B cell (primary cell): Measurements from ENCODE around the gene SNPH. TPM values are rescaled to one million over a fixed set of nuclear protein-coding genes. Genes with fewer than 3 reads are reported as not detected.

Source experiments
- ATAC-seq: fragments of 200-7000 bp; cut with Tn5 transposase; one replicate; pipeline ENCODE4 v1.10.0; 2021; ENCODE audit warnings: low read depth, mild to moderate bottlenecking, moderate number of reproducible peaks, moderate library complexity
- CTCF ChIA-PET: fragments of 350-600 bp; sonication (Branson Sonifier 250); formaldehyde crosslinking; loops from one replicate; lab custom pipeline; 2021; ENCODE audit warnings: antibody characterized with exemption, inconsistent platforms; lab: Charles Lee
- POLR2A ChIA-PET: fragments of 350-600 bp; sonication (Branson Sonifier 250); formaldehyde crosslinking; loops from one replicate; lab custom pipeline; 2021; ENCODE audit warnings: antibody characterized with exemption; lab: Charles Lee
- DNase-seq: peaks from one replicate; pipeline ENCODE4 v3.0.0; 2013
- H2AFZ ChIP-seq: 2 replicates; pipeline ENCODE4 v1.6.1; 2012; ENCODE audit warnings: mild to moderate bottlenecking, low read depth, low read length; ENCODE audit not compliant: insufficient read depth, poor library complexity, severe bottlenecking
- H3K27ac ChIP-seq, 2 donors: 1 replicate in 1 of 2; 2 replicates in 1 of 2; pipeline ENCODE4 v1.5.1; 2012 to 2013; ENCODE audit warnings: low read length in 2 of 2, mild to moderate bottlenecking in 2 of 2, moderate library complexity in 1 of 2
- H3K27me3 ChIP-seq, 4 experiments: fragments of 200-600 bp in 1 of 4; sonication (generic) in 1 of 4; replicated peaks in 1 of 4; 1 replicate in 2 of 4; 2 replicates in 2 of 4; pipeline versions ENCODE4 v1.6.1 to v1.7.0; 2013 to 2016; ENCODE audit warnings: low read length in 3 of 4, mild to moderate bottlenecking in 2 of 4, mixed read lengths in 1 of 4, moderate library complexity in 1 of 4; ENCODE audit not compliant: insufficient read depth in 4 of 4, control insufficient read depth in 3 of 4; ENCODE audit errors: control extremely low read depth in 1 of 4
- H3K36me3 ChIP-seq, 2 experiments: replicated peaks in 1 of 2; 1 replicate in 1 of 2; 2 replicates in 1 of 2; pipeline versions ENCODE4 v1.6.1 to v1.7.1; 2013; ENCODE audit warnings: low read length in 1 of 2; ENCODE audit not compliant: insufficient read depth in 2 of 2, control insufficient read depth in 1 of 2; ENCODE audit errors: control extremely low read depth in 1 of 2, extremely low read depth in 1 of 2
- H3K4me1 ChIP-seq, 2 donors: fragments of 200-600 bp in 1 of 2; sonication (generic) in 1 of 2; 1 replicate in 1 of 2; 2 replicates in 1 of 2; pipeline versions ENCODE4 v1.5.1 to v1.6.1; 2013 to 2017; ENCODE audit warnings: low read length in 2 of 2; ENCODE audit not compliant: control insufficient read depth in 2 of 2, insufficient read depth in 2 of 2
- H3K4me2 ChIP-seq: replicated peaks from 2 replicates; pipeline ENCODE3; 2012; ENCODE audit warnings: mild to moderate bottlenecking, low read depth, low read length; ENCODE audit not compliant: poor library complexity, severe bottlenecking
- H3K4me3 ChIP-seq, 5 experiments: fragments of 200-600 bp in 1 of 5; sonication (generic) in 1 of 5; 1 replicate in 3 of 5; 2 replicates in 2 of 5; pipeline versions ENCODE4 v1.5.1 to v1.7.0; 2011 to 2016; ENCODE audit warnings: low read length in 4 of 5, mild to moderate bottlenecking in 4 of 5, low read depth in 2 of 5, control low read depth in 1 of 5, moderate library complexity in 1 of 5; ENCODE audit not compliant: insufficient read depth in 1 of 5; ENCODE audit errors: control extremely low read depth in 1 of 5, extremely low read depth in 1 of 5
- H3K79me2 ChIP-seq: fragments of 200-600 bp; sonication (generic); one replicate; pipeline ENCODE4 v1.6.0; 2016; ENCODE audit warnings: low read length; ENCODE audit not compliant: control insufficient read depth, insufficient read depth
- H3K9ac ChIP-seq: fragments of 200-600 bp; sonication (generic); 2 replicates; pipeline ENCODE4 v1.6.1; 2017; ENCODE audit warnings: mild to moderate bottlenecking, low read length, moderate library complexity
- H3K9me3 ChIP-seq, 3 donors: one replicate each; pipeline versions ENCODE4 v1.6.1 to v1.7.1; 2013; ENCODE audit warnings: low read length in 2 of 3; ENCODE audit not compliant: control insufficient read depth in 2 of 3, insufficient read depth in 1 of 3; ENCODE audit errors: control extremely low read depth in 1 of 3
- H4K20me1 ChIP-seq: 2 replicates; pipeline ENCODE4 v1.6.0; 2012; ENCODE audit warnings: mild to moderate bottlenecking, low read length; ENCODE audit not compliant: insufficient read depth, control insufficient read depth, poor library complexity, severe bottlenecking
- H3K27ac Mint-ChIP-seq: one replicate; pipeline ENCODE4 v1.8.0; 2021; ENCODE audit warnings: mixed read lengths
- H3K27me3 Mint-ChIP-seq: one replicate; pipeline ENCODE4 v1.8.0; 2021; ENCODE audit warnings: mixed read lengths
- H3K4me1 Mint-ChIP-seq: one replicate; pipeline ENCODE4 v1.8.0; 2021; ENCODE audit warnings: mixed read lengths
- H3K4me3 Mint-ChIP-seq: one replicate; pipeline ENCODE4 v1.8.0; 2021; ENCODE audit warnings: mixed read lengths
- H3K9me3 Mint-ChIP-seq: one replicate; pipeline ENCODE4 v1.8.0; 2022; ENCODE audit warnings: mixed read lengths; ENCODE audit not compliant: insufficient read depth
- CTCF ChIP-seq: fragments of 200-600 bp; IDR thresholded peaks from one replicate; pipeline ENCODE4 v1.8.0; 2022; ENCODE audit warnings: antibody characterized with exemption, mild to moderate bottlenecking
- EZH2 ChIP-seq: IDR thresholded peaks from 2 replicates; pipeline ENCODE4 v1.6.1; 2012; ENCODE audit warnings: borderline replicate concordance, low read depth, mild to moderate bottlenecking, moderate library complexity, low read length; ENCODE audit not compliant: insufficient read depth, poor library complexity, severe bottlenecking
- WGBS: methylation state at CpG from one replicate; pipeline ENCODE4 v1.1.5; 2013; ENCODE audit warnings: missing lambda C conversion rate; ENCODE audit not compliant: insufficient coverage; 5-methylcytosine and 5-hydroxymethylcytosine counted together
- intact Hi-C: fragments of 100-400 bp; cut with micrococcal nuclease; formaldehyde crosslinking; loops from one replicate; pipeline ENCODE4 v1.10.0; 2022
- polyA plus RNA-seq: library from polyadenylated mRNA; depleted of rRNA; stranded (reverse); fragments of >200 nt; gene quantifications from 2 replicates; pipeline ENCODE4 v1.2.3, GENCODE V29; 2012
- total RNA-seq, 2 donors: library from RNA; stranded (reverse); fragments of 120-200 nt in 1 of 2; gene quantifications; 1 replicate in 1 of 2; 2 replicates in 1 of 2; pipeline versions ENCODE4 v1.2.3 to v1.2.4, GENCODE V29; 2013 to 2022

The SNPH gene
- total and polyA plus RNA-seq, 2 donors (not counting 1 experiment from before 2014, with no cell fraction given) = 0.67 to 3.0 TPM

- Mint-ChIP-seq H3K27ac (no peak overlapping the region), H3K9me3 (no peaks in the 10 kb centered on the region), H3K27me3 (no peaks in the 10 kb centered on the region), H3K4me1 (peaks cover 3% of the 10 kb centered on the region), H3K4me3 (no peak overlapping the region)
- no peaks in the 10 kb centered on the region for H3K9me3 ChIP-seq
- ATAC-seq (no peak), DNase-seq (no peak)
- intact Hi-C loops = no loop called here
- no peak overlapping the region for H3K4me3 ChIP-seq
- H2AFZ ChIP-seq = no peak overlapping the region
- H4K20me1 ChIP-seq = no peaks in the 10 kb centered on the region
- no peak overlapping the region for H3K27ac ChIP-seq
- no CpG with 5 or more reads among the region's 2 CpGs for WGBS
- POLR2A ChIA-PET = no interaction called here
- no peak for TF ChIP-seq CTCF
- TF ChIP-seq EZH2 = no peak
- CTCF ChIA-PET = no interaction called here
- no peak overlapping the region for H3K4me2 ChIP-seq
- no peaks in the 10 kb centered on the region for H3K4me1 ChIP-seq
- H3K27me3 ChIP-seq = no peaks in the 10 kb centered on the region
- no peak overlapping the region for H3K9ac ChIP-seq
- no peaks in the 10 kb centered on the region for H3K36me3 ChIP-seq
- H3K79me2 ChIP-seq = no peaks in the 10 kb centered on the region
Measured at GRCh38 chr20:1275919-1276318, 9.8 kb downstream of the SNPH start.

- Histone ChIP-seq H4K20me1 (no peaks in the 10 kb centered on the region), H3K36me3 (no peaks in the 10 kb centered on the region), H3K4me1 (no peaks in the 10 kb centered on the region), H3K27me3 (no peaks in the 10 kb centered on the region), H3K4me3 (no peak overlapping the region), H3K4me2 (no peak overlapping the region), H2AFZ (no peak overlapping the region), H3K9me3 (no peaks in the 10 kb centered on the region), H3K27ac (no peak overlapping the region), H3K9ac (no peak overlapping the region), H3K79me2 (no peaks in the 10 kb centered on the region)
- no peak overlapping the region for H3K4me3 Mint-ChIP-seq
- ATAC-seq (no peak), DNase-seq (no peak)
- no peak overlapping the region for H3K27ac Mint-ChIP-seq
- ChIA-PET CTCF (no interaction called here), POLR2A (no interaction called here)
- no peaks in the 10 kb centered on the region for H3K27me3 Mint-ChIP-seq
- WGBS = 95% methylated on average over 7 of the region's 8 CpGs
- intact Hi-C loops = no loop called here
- H3K4me1 Mint-ChIP-seq = peaks cover 3% of the 10 kb centered on the region
- H3K9me3 Mint-ChIP-seq = no peaks in the 10 kb centered on the region
- TF ChIP-seq CTCF (no peak), EZH2 (no peak)
Measured at GRCh38 chr20:1277529-1278322, 11.6 kb downstream of the SNPH start.
